Psoas muscle (tissue), 8 donors: ENCODE measurements around the gene SHISAL1. TPM values are rescaled to one million over a fixed set of nuclear protein-coding genes. Genes with fewer than 3 reads are reported as not detected.

Experiments used
- ATAC-seq, 4 donors: fragments of 200-7000 bp; cut with Tn5 transposase; one replicate each; pipeline ENCODE4 v1.9.1; 2020; ENCODE audit warnings: moderate library complexity in 3 of 4, mild to moderate bottlenecking in 2 of 4
- DNase-seq, 2 donors: peaks; one replicate each; pipeline ENCODE4 v3.0.0-alpha.2; 2020
- H3K27ac ChIP-seq: fragments of 200-600 bp; one replicate; pipeline ENCODE4 v1.8.0; 2022
- H3K27me3 ChIP-seq, 3 donors: fragments of 200-600 bp in 1 of 3; one replicate each; pipeline versions ENCODE4 v1.6.1 to v1.8.0; 2013 to 2022; ENCODE audit warnings: low read length in 2 of 3, mild to moderate bottlenecking in 2 of 3, moderate library complexity in 1 of 3; ENCODE audit not compliant: insufficient read depth in 3 of 3
- H3K36me3 ChIP-seq, 2 donors: fragments of 200-600 bp in 1 of 2; one replicate each; pipeline versions ENCODE4 v1.6.1 to v1.8.0; 2013 to 2022; ENCODE audit warnings: low read depth in 1 of 2, mild to moderate bottlenecking in 1 of 2, moderate library complexity in 1 of 2; ENCODE audit not compliant: insufficient read depth in 1 of 2
- H3K4me1 ChIP-seq: fragments of 200-600 bp; one replicate; pipeline ENCODE4 v1.8.0; 2022
- H3K4me3 ChIP-seq: fragments of 200-600 bp; one replicate; pipeline ENCODE4 v1.8.0; 2022; ENCODE audit warnings: mild to moderate bottlenecking
- H3K9me3 ChIP-seq: fragments of 200-600 bp; one replicate; pipeline ENCODE4 v1.8.0; 2022
- CTCF ChIP-seq: fragments of 200-600 bp; IDR thresholded peaks from one replicate; pipeline ENCODE4 v1.8.0; 2022; ENCODE audit warnings: antibody characterized with exemption
- WGBS, 3 donors: extraction: QIAGEN DNeasy Blood & Tissue Kit; methylation state at CpG; one replicate each; pipeline versions ENCODE4 v1.1.6 to v1.1.7; 2013; 5-methylcytosine and 5-hydroxymethylcytosine counted together
- intact Hi-C, 2 donors: fragments of 100-400 bp; cut with DNase I; formaldehyde crosslinking; loops; one replicate each; pipeline versions ENCODE4 v1.11.0 to v1.14.2; 2022
- polyA plus RNA-seq, 3 donors: library from polyadenylated mRNA; stranded (reverse); fragments of 200-250 nt; gene quantifications; one replicate each; pipeline ENCODE4 v1.2.3, GENCODE V29; 2013
- total RNA-seq, 4 donors: library from RNA; stranded (reverse); fragmentation: NEBNext Ultra II Directional in 2 of 4; extraction: Animal tissue kit (Norgen Biotek cat#: 25700) in 2 of 4; gene quantifications; one replicate each; pipeline versions ENCODE4 v1.2.1 to v1.2.4, GENCODE V29; 2021 to 2023
- donor health status: healthy with polysubstance abuse.
- donor health status: DM: no; HTN: no; CAD: no; lungs with moderate emphysema.
- donor health status: Bipolar disorder and iron deficiency.
- donor health status: healthy.
- donor health status: DM: yes; HTN: yes; CAD: no.
- donor health status: DM: no; HTN: no; CAD: no.
- donor health status: DM: no; HTN: no; CAD: no.
- donor health status: DM: yes; HTN: yes; CAD: no.

The SHISAL1 gene
- total and polyA plus RNA-seq, 7 donors: 0.01 to 0.24 (median 0.06) TPM; not detected in 1

GRCh38 chr22:44245867-44246266 is 66.9 kb downstream of the SHISAL1 start:
- intact Hi-C loops: no loop called here
- Histone ChIP-seq H3K4me1 (no peaks in the 10 kb centered on the region), H3K9me3 (peaks cover 10% of the 10 kb centered on the region), H3K27ac (no peak overlapping the region), H3K27me3 (peaks cover 0 to 15% (median 13%) of the 10 kb centered on the region in 3 donors), H3K36me3 (no peaks in the 10 kb centered on the region), H3K4me3 (no peak overlapping the region)
- WGBS, 3 donors: 72 to 84% (median 72%) methylated on average over 8 of the region's 8 CpGs
- no peak for ATAC-seq
- TF ChIP-seq CTCF: no peak
- no peak for DNase-seq

GRCh38 chr22:44245438-44245837 is 67.3 kb downstream of the SHISAL1 start:
- DNase-seq (no peak), ATAC-seq (no peak)
- intact Hi-C loops: no loop called here
- peaks cover 0 to 15% (median 13%) of the 10 kb centered on the region in 3 donors for H3K27me3 ChIP-seq
- 27 to 34% (median 31%) methylated on average over 7 of the region's 7 CpGs for WGBS, 3 donors
- H3K9me3 ChIP-seq: peaks cover 10% of the 10 kb centered on the region
- H3K4me1 ChIP-seq: no peaks in the 10 kb centered on the region
- H3K27ac ChIP-seq: no peak overlapping the region
- H3K36me3 ChIP-seq: no peaks in the 10 kb centered on the region
- H3K4me3 ChIP-seq: no peak overlapping the region
- no peak for TF ChIP-seq CTCF

- WGBS, 3 donors: 84 to 88% (median 87%) methylated on average over 9 of the region's 9 CpGs
- Histone ChIP-seq H3K4me1 (no peaks in the 10 kb centered on the region), H3K9me3 (peaks cover 3% of the 10 kb centered on the region), H3K27ac (no peak overlapping the region), H3K4me3 (no peak overlapping the region), H3K27me3 (peaks cover 0 to 20% (median 13%) of the 10 kb centered on the region in 3 donors), H3K36me3 (no peaks in the 10 kb centered on the region)
- ATAC-seq (no peak), DNase-seq (no peak)
- intact Hi-C loops: no loop called here
- no peak for TF ChIP-seq CTCF
Measured at GRCh38 chr22:44244265-44244822, 68.4 kb downstream of the SHISAL1 start.

- Histone ChIP-seq H3K4me3 (no peak overlapping the region), H3K9me3 (no peaks in the 10 kb centered on the region), H3K27me3 (peaks cover 0 to 20% (median 13%) of the 10 kb centered on the region in 3 donors), H3K36me3 (no peaks in the 10 kb centered on the region), H3K27ac (no peak overlapping the region), H3K4me1 (no peaks in the 10 kb centered on the region)
- intact Hi-C loops: no loop called here
- TF ChIP-seq CTCF: no peak
- 68 to 76% (median 72%) methylated on average over 8 of the region's 8 CpGs for WGBS, 3 donors
- ATAC-seq (no peak), DNase-seq (no peak)
Measured at GRCh38 chr22:44243761-44244160, 69.0 kb downstream of the SHISAL1 start.
